ENCODE measurements around the gene SLC39A3. TPM values are rescaled to one million over a fixed set of nuclear protein-coding genes. Genes with fewer than 3 reads are reported as not detected.

SLC39A3 gene
- total and polyA plus RNA-seq, 2 experiments from 2014 or later = 33.5 to 47.4 TPM

- ATAC-seq (peak; percentile 6; the same call in 2 of the 3 replicates), DNase-seq (ENCODE audit: low spot score) (peak; percentile 53)
- no peak overlapping the region for H3K27ac ChIP-seq (ENCODE audit: low read depth)
- H3K4me1 Mint-ChIP-seq = peaks cover 9% of the 10 kb centered on the region
- no peaks in the 10 kb centered on the region for H3K36me3 Mint-ChIP-seq (ENCODE audit: low read depth)
- H3K4me3 Mint-ChIP-seq = peak overlapping the region; percentile 88
- H4K20me1 ChIP-seq (replicated peaks; ENCODE audit: insufficient read depth) = peaks cover 3% of the 10 kb centered on the region; the same call in 1 of the 2 replicates
- H3K4me1 ChIP-seq (ENCODE audit: insufficient read depth) = peaks cover 11% of the 10 kb centered on the region
- no peaks in the 10 kb centered on the region for H3K9me3 Mint-ChIP-seq
- no peaks in the 10 kb centered on the region for H3K36me3 ChIP-seq (ENCODE audit: insufficient read depth)
- no peaks in the 10 kb centered on the region for H3F3A ChIP-seq (replicated peaks; ENCODE audit: low read depth)
- peak overlapping the region; percentile 77 for H3K4me3 ChIP-seq
- peaks cover 6% of the 10 kb centered on the region; the same call in 1 of the 2 replicates for H3K9me2 ChIP-seq (ENCODE audit: insufficient read depth)
- H3K27me3 ChIP-seq (ENCODE audit: insufficient read depth) = peaks cover 27% of the 10 kb centered on the region
- H3K27me3 Mint-ChIP-seq (ENCODE audit: insufficient read depth, low read depth, poor library complexity) = peaks cover 33% of the 10 kb centered on the region
- no peak overlapping the region for H3K27ac Mint-ChIP-seq
- TF ChIP-seq CREB1 (CRISPR knock-in tag; IDR thresholded peaks at IDR 0.05; ENCODE audit: low read depth) (no peak), STAT1 (IDR thresholded peaks at IDR 0.05; ENCODE audit: unreplicated experiment) (no peak), JUNB (IDR thresholded peaks at IDR 0.05; ENCODE audit: unreplicated experiment) (no peak), NANOG (IDR thresholded peaks at IDR 0.05; ENCODE audit: borderline replicate concordance) (no peak), POLR2AphosphoS5 (IDR thresholded peaks at IDR 0.05; ENCODE audit: low read depth) (no peak), ZNF462 (CRISPR knock-in tag; IDR thresholded peaks at IDR 0.05) (no peak), EZH2 (IDR thresholded peaks at IDR 0.05; ENCODE audit: low read depth, unreplicated experiment) (peak; percentile 12)
- no peak overlapping the region for H2AFZ ChIP-seq
- H3K4me2 ChIP-seq = peak overlapping the region; percentile 97
- no peaks in the 10 kb centered on the region for H3K79me2 ChIP-seq (replicated peaks; ENCODE audit: insufficient read depth)
These were observed 39.0 kb downstream of the SLC39A3 start for GRCh38 chr19:2700660-2701360.

All from GM23338 (cell line).